Dermis microvascular lymphatic vessel endothelial cell (primary cell): ENCODE results near the gene CES5A. TPM values are rescaled to one million over a fixed set of nuclear protein-coding genes. Genes with fewer than 3 reads are reported as not detected.
"Not testable (repeated sequence)": the region's sequence is repeated elsewhere in the genome, so short reads cannot be mapped to it uniquely, and the experiment has no call there.

Experiments
- DNase-seq, 2 donors: peaks; one replicate each; pipeline versions ENCODE4 v3.0.0 to v3.0.0-alpha.2; 2010; ENCODE audit warnings: low read depth in 2 of 2
- total RNA-seq: library from RNA; depleted of rRNA; stranded (reverse); fragments of >200 nt; gene quantifications from 2 replicates; pipeline ENCODE4 v1.2.1, GENCODE V29; 2014

Gene CES5A
- not detected in 2 replicates for total RNA-seq

- DNase-seq = no peak
These were observed at the start of gene CES5A for GRCh38 chr16:55875273-55875672. Gene CES5A (minus strand): TSS chr16:55875373. CDS start chr16:55875221, 152 bp downstream.

- no peak for DNase-seq
These were observed 47.5 kb upstream of the CES5A start for GRCh38 chr16:55922662-55923061.

- DNase-seq = no peak
These were observed 42.4 kb upstream of the CES5A start for GRCh38 chr16:55917373-55918160.

GRCh38 chr16:55915096-55915827 lies 40.1 kb upstream of the CES5A start:
- no peak for DNase-seq

- no peak for DNase-seq
These were observed 39.2 kb upstream of the CES5A start for GRCh38 chr16:55914383-55914782.

GRCh38 chr16:55913716-55914115 lies 38.5 kb upstream of the CES5A start:
- no peak for DNase-seq

- DNase-seq = not testable (repeated sequence)
These were observed 37.9 kb upstream of the CES5A start for GRCh38 chr16:55913121-55913520.

- DNase-seq = no peak
These were observed 36.8 kb upstream of the CES5A start for GRCh38 chr16:55912022-55912421.

- DNase-seq = no peak
These were observed 36.4 kb upstream of the CES5A start for GRCh38 chr16:55911616-55912015.

- no peak for DNase-seq
These were observed 34.7 kb upstream of the CES5A start for GRCh38 chr16:55909876-55910275.

- no peak for DNase-seq
These were observed 33.5 kb upstream of the CES5A start for GRCh38 chr16:55908641-55909040.

- DNase-seq = no peak
These were observed 32.5 kb upstream of the CES5A start for GRCh38 chr16:55907661-55908060.

- DNase-seq = no peak
These were observed 30.9 kb upstream of the CES5A start for GRCh38 chr16:55906123-55906522.

- no peak for DNase-seq
These were observed 30.5 kb upstream of the CES5A start for GRCh38 chr16:55905651-55906050.

GRCh38 chr16:55901566-55902217 lies 26.5 kb upstream of the CES5A start:
- no peak for DNase-seq

GRCh38 chr16:55900616-55901393 lies 25.6 kb upstream of the CES5A start:
- DNase-seq = no peak

- DNase-seq = no peak
These were observed 24.7 kb upstream of the CES5A start for GRCh38 chr16:55899857-55900256.

- DNase-seq = no peak
These were observed 23.4 kb upstream of the CES5A start for GRCh38 chr16:55898592-55898991.

GRCh38 chr16:55892821-55893220 lies 17.6 kb upstream of the CES5A start:
- DNase-seq = no peak

- DNase-seq = no peak
These were observed 14.3 kb upstream of the CES5A start for GRCh38 chr16:55889518-55889917.

GRCh38 chr16:55888546-55888945 lies 13.4 kb upstream of the CES5A start:
- no peak for DNase-seq

- no peak for DNase-seq
These were observed 1.7 kb upstream of the CES5A start for GRCh38 chr16:55876854-55877253.
